Adrenal gland (tissue), 12 donors: ENCODE measurements around the gene CPNE4. TPM values are rescaled to one million over a fixed set of nuclear protein-coding genes. Genes with fewer than 3 reads are reported as not detected.

ENCODE experiments used
- DNase-seq, 7 donors: peaks; one replicate each; pipeline ENCODE4 v3.0.0-alpha.2; 2019 to 2020
- H3K27ac ChIP-seq, 5 donors: fragments of 200-600 bp; sonication (generic) in 4 of 5; 1 replicate in 3 of 5; 2 replicates in 2 of 5; pipeline versions ENCODE4 v1.5.1 to v1.8.0; 2016 to 2020; ENCODE audit warnings: mild to moderate bottlenecking in 1 of 5
- H3K27me3 ChIP-seq: fragments of 200-600 bp; 2 replicates; pipeline ENCODE4 v1.8.0; 2021
- H3K36me3 ChIP-seq, 2 donors: fragments of 200-600 bp; replicated peaks in 1 of 2; 1 replicate in 1 of 2; 2 replicates in 1 of 2; pipeline versions ENCODE4 v1.5.1 to v1.8.0; 2018 to 2022
- H3K4me1 ChIP-seq, 2 donors: fragments of 200-600 bp; replicated peaks in 1 of 2; 1 replicate in 1 of 2; 2 replicates in 1 of 2; pipeline versions ENCODE4 v1.5.1 to v1.8.0; 2018 to 2021
- H3K4me3 ChIP-seq, 4 donors: fragments of 200-600 bp; sonication (generic) in 3 of 4; one replicate each; pipeline ENCODE4 v1.5.1; 2016 to 2018
- H3K9me3 ChIP-seq, 3 donors: fragments of 200-600 bp; sonication (generic) in 1 of 3; replicated peaks in 1 of 3; 1 replicate in 2 of 3; 2 replicates in 1 of 3; pipeline versions ENCODE4 v1.5.1 to v1.8.0; 2016 to 2021
- POLR2A ChIP-seq, 2 donors: fragments of 450-650 bp; IDR thresholded peaks; one replicate each; pipeline ENCODE4 v1.6.1; 2017; ENCODE audit warnings: antibody characterized with exemption in 2 of 2, mild to moderate bottlenecking in 2 of 2, moderate library complexity in 1 of 2
- WGBS, 4 donors: extraction: QIAGEN DNeasy Blood & Tissue Kit in 2 of 4; methylation state at CpG; one replicate each; pipeline versions ENCODE4 v1.1.5 to v1.1.7; 2013 to 2017; 5-methylcytosine and 5-hydroxymethylcytosine counted together
- intact Hi-C, 2 donors: fragments of 100-400 bp; cut with DNase I; formaldehyde crosslinking; loops; one replicate each; pipeline versions ENCODE4 v1.14.1 to v1.15.0; 2022 to 2023
- polyA plus RNA-seq, 3 donors: library from polyadenylated mRNA; stranded (reverse); fragments of 200-250 nt in 2 of 3; fragments of 350-450 nt in 1 of 3; fragmentation: Illumina TruSeq in 1 of 3; extraction: RNeasy Lipid Tissue Mini Kit (QIAGEN cat#74804) in 1 of 3; gene quantifications; one replicate each; pipeline ENCODE4 v1.2.3, GENCODE V29; 2013 to 2014
- total RNA-seq, 9 donors: library from RNA; depleted of rRNA in 4 of 9; stranded (reverse); fragments of >200 nt in 4 of 9; fragments of 120-200 nt in 1 of 9; fragmentation: NEBNext Ultra II Directional in 1 of 9; extraction: Animal tissue kit (Norgen Biotek cat#: 25700) in 1 of 9; gene quantifications; one replicate each; pipeline versions ENCODE4 v1.1.0 to v1.2.4, GENCODE V29; 2013 to 2023
- TF ChIP-seq, protein P1 (sequence below), 6 experiments: fragments of 450-650 bp in 4 of 6; fragments of 200-600 bp in 2 of 6; sonication (generic) in 1 of 6; IDR thresholded peaks; 1 replicate in 5 of 6; 2 replicates in 1 of 6; pipeline versions ENCODE4 v1.5.1 to v1.8.0; 2016 to 2021; ENCODE audit warnings: antibody characterized with exemption in 6 of 6, mild to moderate bottlenecking in 2 of 6, moderate library complexity in 1 of 6
- donor health status: healthy with polysubstance abuse.
- donor health status: Bipolar disorder and iron deficiency.
- donor health status: DM: yes; HTN: yes; CAD: no.
- donor health status: DM: no; HTN: no; CAD: no.
- donor health status: DM: no; HTN: no; CAD: no.
- donor health status: DM: yes; HTN: yes; CAD: no.

Gene CPNE4
- total and polyA plus RNA-seq, 12 donors, result 0.11 to 7.5 (median 0.59) TPM

DNA sequence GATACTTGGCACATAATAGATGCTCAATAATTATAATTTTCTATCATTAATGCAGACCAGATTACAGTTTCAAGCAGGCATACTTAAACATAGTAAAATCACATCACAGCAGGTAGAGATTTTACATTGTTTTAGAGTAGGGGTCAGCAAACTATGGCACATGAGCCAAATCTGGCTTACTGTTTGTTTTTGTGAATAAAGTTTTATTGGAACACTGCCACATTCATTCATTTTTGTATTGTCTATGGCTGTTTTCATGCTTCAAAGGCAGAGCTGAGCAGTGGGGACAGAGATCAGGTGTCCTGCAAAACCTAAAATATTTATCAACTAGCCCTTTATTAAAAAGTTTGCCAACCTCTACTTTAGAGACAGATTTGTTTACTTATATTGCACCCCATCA is 342.5 kb downstream of the CPNE4 start:
- Histone ChIP-seq H3K27me3 (peaks cover 9% of the 10 kb centered on the region), H3K4me1 (no peaks in the 10 kb centered on the region), H3K9me3 (no peaks in the 10 kb centered on the region), H3K4me3 (no peak overlapping the region), H3K36me3 (no peaks in the 10 kb centered on the region), H3K27ac (no peak overlapping the region)
- TF ChIP-seq, protein P1, sequence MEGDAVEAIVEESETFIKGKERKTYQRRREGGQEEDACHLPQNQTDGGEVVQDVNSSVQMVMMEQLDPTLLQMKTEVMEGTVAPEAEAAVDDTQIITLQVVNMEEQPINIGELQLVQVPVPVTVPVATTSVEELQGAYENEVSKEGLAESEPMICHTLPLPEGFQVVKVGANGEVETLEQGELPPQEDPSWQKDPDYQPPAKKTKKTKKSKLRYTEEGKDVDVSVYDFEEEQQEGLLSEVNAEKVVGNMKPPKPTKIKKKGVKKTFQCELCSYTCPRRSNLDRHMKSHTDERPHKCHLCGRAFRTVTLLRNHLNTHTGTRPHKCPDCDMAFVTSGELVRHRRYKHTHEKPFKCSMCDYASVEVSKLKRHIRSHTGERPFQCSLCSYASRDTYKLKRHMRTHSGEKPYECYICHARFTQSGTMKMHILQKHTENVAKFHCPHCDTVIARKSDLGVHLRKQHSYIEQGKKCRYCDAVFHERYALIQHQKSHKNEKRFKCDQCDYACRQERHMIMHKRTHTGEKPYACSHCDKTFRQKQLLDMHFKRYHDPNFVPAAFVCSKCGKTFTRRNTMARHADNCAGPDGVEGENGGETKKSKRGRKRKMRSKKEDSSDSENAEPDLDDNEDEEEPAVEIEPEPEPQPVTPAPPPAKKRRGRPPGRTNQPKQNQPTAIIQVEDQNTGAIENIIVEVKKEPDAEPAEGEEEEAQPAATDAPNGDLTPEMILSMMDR (IDR thresholded peaks at IDR 0.05), result no peak
- TF ChIP-seq POLR2A (IDR thresholded peaks at IDR 0.05), result no peak
- DNase-seq, result no peak
- intact Hi-C loops, result no loop called here

DNA sequence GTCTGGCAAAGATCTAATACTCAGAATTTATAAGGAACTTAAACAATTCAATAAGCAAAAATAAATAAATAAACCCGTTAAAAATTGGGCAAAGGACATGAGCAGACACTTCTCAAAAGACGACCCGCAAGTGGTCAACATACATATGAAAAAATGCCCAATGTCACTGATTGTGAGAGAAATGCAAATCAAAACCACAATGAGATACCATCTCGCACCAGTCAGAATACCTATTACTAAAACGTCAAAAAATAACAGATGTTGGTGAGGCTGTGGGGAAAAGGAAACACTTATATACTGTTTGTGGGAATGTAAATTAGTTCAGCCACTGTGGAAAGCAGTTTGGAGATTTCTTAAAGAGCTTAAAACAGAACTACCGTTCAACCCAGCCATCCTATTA is 344.0 kb downstream of the CPNE4 start:
- DNase-seq, result no peak
- no peaks in the 10 kb centered on the region for H3K36me3 ChIP-seq
- H3K27me3 ChIP-seq, result peaks cover 4% of the 10 kb centered on the region
- no peak overlapping the region for H3K4me3 ChIP-seq
- no peaks in the 10 kb centered on the region for H3K4me1 ChIP-seq
- no peak overlapping the region for H3K27ac ChIP-seq
- H3K9me3 ChIP-seq, result no peaks in the 10 kb centered on the region
- intact Hi-C loops, result no loop called here
- no peak for TF ChIP-seq POLR2A (IDR thresholded peaks at IDR 0.05)
- TF ChIP-seq, protein P1 (IDR thresholded peaks at IDR 0.05), result no peak
- 70 to 77% (median 75%) methylated on average over 6 of the region's 6 CpGs for WGBS, 4 donors

DNA sequence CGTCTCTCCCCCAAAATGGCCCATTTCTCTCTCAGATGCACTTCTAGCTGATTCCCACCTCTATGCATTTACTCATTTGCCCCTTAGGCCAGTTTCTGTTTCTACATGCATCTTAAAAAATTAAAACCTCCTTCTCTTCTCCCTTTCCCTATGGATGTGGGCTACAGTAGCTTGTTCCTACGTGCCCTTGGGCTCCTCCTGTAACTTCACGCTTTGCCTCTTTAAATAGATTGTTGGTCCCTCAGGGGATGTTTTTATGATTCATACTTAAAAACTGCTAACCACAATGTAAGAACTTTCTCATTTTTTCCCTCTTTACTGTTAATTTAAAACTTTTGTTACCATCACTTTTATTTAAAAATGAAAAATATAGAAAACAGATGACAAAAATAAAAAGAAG is 346.4 kb downstream of the CPNE4 start:
- H3K36me3 ChIP-seq, result no peaks in the 10 kb centered on the region
- intact Hi-C loops, result no loop called here

DNA sequence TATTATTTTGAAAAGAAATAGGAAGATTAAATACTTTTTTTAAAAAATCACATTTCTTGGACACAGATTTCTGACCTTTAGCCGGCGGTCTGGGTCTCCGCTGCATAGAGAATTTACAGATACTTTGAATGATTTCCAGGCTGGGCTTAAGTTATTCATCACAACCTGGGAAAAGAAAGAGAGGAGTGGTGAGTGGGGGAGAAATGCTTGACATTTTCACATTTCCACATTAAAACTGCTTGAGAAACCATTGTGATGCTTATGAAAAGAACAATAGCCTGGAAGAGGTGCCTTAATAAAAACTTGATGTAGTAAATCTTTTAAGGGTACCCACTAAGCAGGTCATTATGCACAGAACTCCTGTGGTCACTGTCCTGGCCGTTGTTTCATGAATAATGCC is 365.2 kb downstream of the CPNE4 start:
- intact Hi-C loops, result no loop called here
- no peaks in the 10 kb centered on the region for H3K27me3 ChIP-seq
- H3K36me3 ChIP-seq, result no peaks in the 10 kb centered on the region
- 64 to 68% (median 67%) methylated on average over 4 of the region's 4 CpGs for WGBS, 4 donors
- H3K27ac ChIP-seq, result no peak overlapping the region
- DNase-seq, result no peak
- no peaks in the 10 kb centered on the region for H3K4me1 ChIP-seq
- no peak overlapping the region for H3K4me3 ChIP-seq
- H3K9me3 ChIP-seq, result no peaks in the 10 kb centered on the region
- TF ChIP-seq, protein P1 (IDR thresholded peaks at IDR 0.05), result no peak

More for the DNA sequence above, 346.4 kb downstream of the CPNE4 start:
- WGBS, 4 donors, result 73 to 83% (median 74%) methylated on average over 3 of the region's 3 CpGs
- no peaks in the 10 kb centered on the region for H3K9me3 ChIP-seq
- DNase-seq, result no peak
- no peak overlapping the region for H3K27ac ChIP-seq
- TF ChIP-seq, protein P1 (IDR thresholded peaks at IDR 0.05), result no peak
- no peak for TF ChIP-seq POLR2A (IDR thresholded peaks at IDR 0.05)
- no peak overlapping the region for H3K4me3 ChIP-seq
- H3K27me3 ChIP-seq, result peaks cover 4% of the 10 kb centered on the region
- no peaks in the 10 kb centered on the region for H3K4me1 ChIP-seq
